Nephron progenitor cell (in vitro differentiated cells): ENCODE results near the gene CNTNAP2.

Source experiments
- DNase-seq: peaks from one replicate; pipeline ENCODE4 v3.0.0; 2021
- H3K27ac Mint-ChIP-seq: 2 replicates; pipeline ENCODE4 v1.8.0; 2021; ENCODE audit warnings: mild to moderate bottlenecking, moderate library complexity, mixed read lengths
- H3K27me3 Mint-ChIP-seq: 2 replicates; pipeline ENCODE4 v1.8.0; 2021; ENCODE audit warnings: mild to moderate bottlenecking, low read depth, mixed read lengths; ENCODE audit not compliant: poor library complexity
- H3K36me3 Mint-ChIP-seq: 2 replicates; pipeline ENCODE4 v1.8.0; 2021; ENCODE audit warnings: low read depth, mixed read lengths
- H3K4me1 Mint-ChIP-seq: 2 replicates; pipeline ENCODE4 v1.8.0; 2021; ENCODE audit warnings: mixed read lengths
- H3K4me3 Mint-ChIP-seq: 2 replicates; pipeline ENCODE4 v1.8.0; 2021; ENCODE audit warnings: mild to moderate bottlenecking, moderate library complexity, mixed read lengths
- H3K9me3 Mint-ChIP-seq: 2 replicates; pipeline ENCODE4 v1.8.0; 2021; ENCODE audit warnings: mild to moderate bottlenecking, moderate library complexity, mixed read lengths
- TF ChIP-seq, protein P1 (sequence below): fragments of 200-600 bp; sonication (generic); IDR thresholded peaks from 2 replicates; pipeline ENCODE4 v1.5.0; 2021; ENCODE audit warnings: antibody characterized with exemption

The CNTNAP2 gene

DNA sequence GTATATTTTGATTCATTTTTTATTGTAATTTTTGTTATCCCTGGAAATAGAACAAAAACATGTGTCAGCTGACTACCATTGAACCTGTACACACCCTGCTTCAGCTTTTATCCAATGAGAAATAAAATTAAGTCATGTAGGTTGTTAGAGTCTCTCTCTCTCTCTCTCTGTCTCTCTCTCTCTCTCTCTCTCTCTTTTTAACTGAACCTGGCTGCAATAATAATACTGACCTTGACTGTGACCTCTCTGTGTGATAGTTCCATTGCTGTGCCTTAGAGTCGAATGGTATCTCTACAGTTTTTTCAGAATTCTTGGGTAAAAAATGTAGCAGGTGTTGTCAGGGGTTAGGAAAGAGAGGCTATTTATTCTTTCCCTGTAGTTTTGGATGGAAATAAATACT is 637.8 kb downstream of the CNTNAP2 start:
- peak overlapping the region; percentile 20 for H3K27ac Mint-ChIP-seq
- TF ChIP-seq, protein P1, sequence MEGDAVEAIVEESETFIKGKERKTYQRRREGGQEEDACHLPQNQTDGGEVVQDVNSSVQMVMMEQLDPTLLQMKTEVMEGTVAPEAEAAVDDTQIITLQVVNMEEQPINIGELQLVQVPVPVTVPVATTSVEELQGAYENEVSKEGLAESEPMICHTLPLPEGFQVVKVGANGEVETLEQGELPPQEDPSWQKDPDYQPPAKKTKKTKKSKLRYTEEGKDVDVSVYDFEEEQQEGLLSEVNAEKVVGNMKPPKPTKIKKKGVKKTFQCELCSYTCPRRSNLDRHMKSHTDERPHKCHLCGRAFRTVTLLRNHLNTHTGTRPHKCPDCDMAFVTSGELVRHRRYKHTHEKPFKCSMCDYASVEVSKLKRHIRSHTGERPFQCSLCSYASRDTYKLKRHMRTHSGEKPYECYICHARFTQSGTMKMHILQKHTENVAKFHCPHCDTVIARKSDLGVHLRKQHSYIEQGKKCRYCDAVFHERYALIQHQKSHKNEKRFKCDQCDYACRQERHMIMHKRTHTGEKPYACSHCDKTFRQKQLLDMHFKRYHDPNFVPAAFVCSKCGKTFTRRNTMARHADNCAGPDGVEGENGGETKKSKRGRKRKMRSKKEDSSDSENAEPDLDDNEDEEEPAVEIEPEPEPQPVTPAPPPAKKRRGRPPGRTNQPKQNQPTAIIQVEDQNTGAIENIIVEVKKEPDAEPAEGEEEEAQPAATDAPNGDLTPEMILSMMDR, result no peak
- H3K4me3 Mint-ChIP-seq, result no peak overlapping the region
- H3K36me3 Mint-ChIP-seq, result no peaks in the 10 kb centered on the region
- H3K27me3 Mint-ChIP-seq, result no peaks in the 10 kb centered on the region
- no peaks in the 10 kb centered on the region for H3K4me1 Mint-ChIP-seq
- peaks cover 15% of the 10 kb centered on the region for H3K9me3 Mint-ChIP-seq
- no peak for DNase-seq

DNA sequence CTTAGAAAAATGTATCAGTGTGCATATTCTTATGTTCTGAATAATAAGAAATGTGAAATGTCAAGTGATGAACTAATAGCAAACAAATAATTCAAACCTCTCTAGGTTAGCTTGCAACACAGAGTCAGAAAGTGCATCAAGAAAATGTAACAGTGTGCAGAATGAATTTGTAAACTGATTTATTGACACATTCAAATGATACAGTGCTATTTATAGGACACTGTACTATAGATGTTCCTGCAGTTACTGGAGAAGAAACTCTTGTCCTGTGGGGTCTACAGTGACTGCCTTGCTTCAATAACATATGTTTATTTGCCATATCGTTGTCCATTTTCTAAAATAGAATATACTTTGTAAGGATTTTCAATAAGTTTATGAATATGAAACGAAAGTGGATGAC is 639.0 kb downstream of the CNTNAP2 start:
- H3K4me1 Mint-ChIP-seq, result no peaks in the 10 kb centered on the region
- no peak for DNase-seq
- TF ChIP-seq, protein P1, result no peak
- H3K36me3 Mint-ChIP-seq, result no peaks in the 10 kb centered on the region
- H3K4me3 Mint-ChIP-seq, result no peak overlapping the region
- peaks cover 19% of the 10 kb centered on the region for H3K9me3 Mint-ChIP-seq
- H3K27me3 Mint-ChIP-seq, result no peaks in the 10 kb centered on the region
- no peak overlapping the region for H3K27ac Mint-ChIP-seq

DNA sequence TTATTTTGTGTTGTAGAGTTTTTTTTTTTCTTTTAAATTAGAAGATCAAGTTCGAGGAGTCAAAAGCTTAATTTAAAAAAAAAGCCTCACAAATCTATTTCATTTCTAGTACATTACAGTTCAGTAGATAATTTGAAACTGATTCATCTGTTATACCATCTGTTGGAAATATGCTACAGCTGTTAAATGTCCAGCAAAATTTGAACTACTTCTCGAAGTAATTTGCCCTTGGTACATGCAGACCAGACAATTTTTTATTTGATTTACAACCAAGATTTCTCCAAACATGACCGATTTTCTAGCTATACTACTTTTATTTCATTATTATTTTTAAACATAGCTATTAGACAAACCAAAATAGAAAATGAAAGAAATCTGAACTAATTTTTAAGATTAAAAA is 647.9 kb downstream of the CNTNAP2 start:
- H3K9me3 Mint-ChIP-seq, result peaks cover 7% of the 10 kb centered on the region
- H3K4me3 Mint-ChIP-seq, result no peak overlapping the region
- H3K36me3 Mint-ChIP-seq, result no peaks in the 10 kb centered on the region
- TF ChIP-seq, protein P1, result no peak
- no peaks in the 10 kb centered on the region for H3K4me1 Mint-ChIP-seq
- no peak for DNase-seq
- H3K27ac Mint-ChIP-seq, result no peak overlapping the region
- no peaks in the 10 kb centered on the region for H3K27me3 Mint-ChIP-seq

DNA sequence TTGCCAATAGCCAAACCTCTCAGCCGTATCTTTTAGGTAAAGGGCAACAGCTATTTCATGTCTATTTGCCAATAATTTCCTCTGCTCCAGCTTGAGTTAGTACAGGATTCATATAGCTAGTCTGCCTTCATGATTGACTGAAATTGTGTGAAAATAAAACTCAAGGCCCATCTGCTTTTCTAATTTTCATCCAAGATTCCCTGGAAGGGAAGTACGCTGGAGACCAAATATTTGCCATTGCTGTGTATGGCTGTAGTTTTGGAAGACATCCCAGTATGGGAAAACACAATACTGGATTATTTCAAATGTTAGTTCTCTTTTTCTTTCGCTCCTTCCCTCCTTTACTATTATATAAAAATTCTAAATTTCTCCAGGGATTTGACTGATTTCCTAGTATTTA is 652.4 kb downstream of the CNTNAP2 start:
- DNase-seq, result no peak
- Mint-ChIP-seq H3K27ac (no peak overlapping the region), H3K27me3 (peaks cover 5% of the 10 kb centered on the region), H3K9me3 (no peaks in the 10 kb centered on the region), H3K36me3 (no peaks in the 10 kb centered on the region), H3K4me3 (no peak overlapping the region), H3K4me1 (peaks cover 7% of the 10 kb centered on the region)
- TF ChIP-seq, protein P1, result no peak

DNA sequence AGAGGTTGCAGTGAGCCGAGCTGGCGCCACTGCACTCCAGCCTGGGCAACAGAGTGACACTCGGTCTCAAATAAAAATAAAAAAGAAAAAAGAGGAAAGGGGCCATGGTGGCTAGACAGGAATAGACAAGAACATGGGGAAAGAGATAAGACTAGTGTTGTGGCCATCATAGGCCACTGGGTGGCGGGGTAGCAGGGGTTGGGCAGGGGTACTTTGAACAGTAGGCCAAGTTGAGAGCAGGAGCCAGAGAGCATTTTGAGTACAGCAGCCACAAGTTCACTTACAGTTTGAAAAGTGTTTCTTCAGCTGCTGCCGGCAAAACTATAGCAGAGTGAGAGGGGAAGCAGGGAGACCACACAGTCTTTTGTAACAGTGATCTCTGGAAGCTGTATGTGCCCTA is 656.0 kb downstream of the CNTNAP2 start:
- Mint-ChIP-seq H3K4me1 (peaks cover 7% of the 10 kb centered on the region), H3K4me3 (no peak overlapping the region), H3K27me3 (peaks cover 5% of the 10 kb centered on the region), H3K36me3 (no peaks in the 10 kb centered on the region), H3K27ac (no peak overlapping the region), H3K9me3 (no peaks in the 10 kb centered on the region)
- peak; percentile 22 for DNase-seq
- TF ChIP-seq, protein P1, result peak; percentile 36

DNA sequence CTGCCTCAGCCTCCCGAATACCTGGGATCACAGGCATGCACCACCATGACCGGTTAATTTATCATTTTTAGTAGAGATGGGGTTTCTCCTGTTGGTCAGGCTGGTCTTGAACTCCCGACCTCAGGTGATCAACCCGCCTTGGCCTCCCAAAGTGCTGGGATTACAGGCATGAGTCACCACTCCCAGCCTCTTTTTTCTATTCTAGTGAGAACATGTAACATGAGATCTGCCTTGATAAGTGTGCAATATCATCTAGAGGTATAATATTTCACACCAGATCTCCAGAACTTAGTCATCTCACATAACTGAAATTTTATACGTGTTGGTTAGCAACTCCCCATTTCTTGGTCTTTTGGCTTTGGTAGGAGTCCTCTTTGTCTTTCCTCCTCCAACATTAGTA is 656.9 kb downstream of the CNTNAP2 start:
- TF ChIP-seq, protein P1, result no peak
- Mint-ChIP-seq H3K36me3 (no peaks in the 10 kb centered on the region), H3K4me3 (no peak overlapping the region), H3K27me3 (peaks cover 5% of the 10 kb centered on the region), H3K27ac (no peak overlapping the region), H3K4me1 (peaks cover 7% of the 10 kb centered on the region), H3K9me3 (no peaks in the 10 kb centered on the region)
- DNase-seq, result no peak
